NCI-H2029 (cell line): ENCODE measurements around the gene PSME2.
"Not testable (repeated sequence)": the region's sequence is repeated elsewhere in the genome, so short reads cannot be mapped to it uniquely, and the experiment has no call there.

ENCODE experiments used
- DNase-seq: peaks from one replicate; lab custom pipeline; 2025; lab: John Stamatoyannopoulos, UW

PSME2 gene

GRCh38 chr14:24114532-24115421, 31.6 kb downstream of the PSME2 start, which contains the start of the genes DCAF11 and NRL:
Gene DCAF11 (plus strand): TSS chr14:24114777. CDS start chr14:24115595, 818 bp downstream.
Gene NRL (minus strand): TSS chr14:24114949. CDS start chr14:24082848, 32,101 bp downstream.
- DNase-seq, result peak; percentile 99

- DNase-seq, result peak; percentile 87
These were observed 32.4 kb downstream of the PSME2 start for GRCh38 chr14:24113801-24114531.

GRCh38 chr14:24113379-24113800, 33.0 kb downstream of the PSME2 start:
- no peak for DNase-seq

GRCh38 chr14:24110523-24110922, 35.9 kb downstream of the PSME2 start:
- no peak for DNase-seq

GRCh38 chr14:24110060-24110459, 36.4 kb downstream of the PSME2 start:
- DNase-seq, result no peak

GRCh38 chr14:24108336-24108874, 38.0 kb downstream of the PSME2 start:
- no peak for DNase-seq

- DNase-seq, result no peak
These were observed 39.6 kb downstream of the PSME2 start for GRCh38 chr14:24106672-24107271.

GRCh38 chr14:24105609-24106239, 40.7 kb downstream of the PSME2 start:
- not testable (repeated sequence) for DNase-seq

GRCh38 chr14:24103451-24103850, 43.0 kb downstream of the PSME2 start:
- no peak for DNase-seq

GRCh38 chr14:24102357-24103048, 43.9 kb downstream of the PSME2 start:
- DNase-seq, result no peak

GRCh38 chr14:24100982-24101494, 45.4 kb downstream of the PSME2 start:
- DNase-seq, result no peak

- DNase-seq, result no peak
These were observed 46.0 kb downstream of the PSME2 start for GRCh38 chr14:24100197-24100981.

- DNase-seq, result no peak
These were observed 47.2 kb downstream of the PSME2 start for GRCh38 chr14:24098927-24099813.

GRCh38 chr14:24098229-24098926, 48.0 kb downstream of the PSME2 start:
- DNase-seq, result no peak

- no peak for DNase-seq
These were observed 49.7 kb downstream of the PSME2 start for GRCh38 chr14:24096545-24097181.

- no peak for DNase-seq
These were observed 50.9 kb downstream of the PSME2 start for GRCh38 chr14:24095271-24096068.

GRCh38 chr14:24094841-24095270, 51.6 kb downstream of the PSME2 start:
- DNase-seq, result no peak
